Mesangial cell (primary cell): ENCODE data around the gene SPECC1. TPM values are rescaled to one million over a fixed set of nuclear protein-coding genes. Genes with fewer than 3 reads are reported as not detected.

Experiments used
- total RNA-seq: library from RNA; depleted of rRNA; stranded (reverse); fragments of >200 nt; gene quantifications from 2 replicates; pipeline ENCODE4 v1.2.3, GENCODE V29; 2015

The SPECC1 gene, protein sequence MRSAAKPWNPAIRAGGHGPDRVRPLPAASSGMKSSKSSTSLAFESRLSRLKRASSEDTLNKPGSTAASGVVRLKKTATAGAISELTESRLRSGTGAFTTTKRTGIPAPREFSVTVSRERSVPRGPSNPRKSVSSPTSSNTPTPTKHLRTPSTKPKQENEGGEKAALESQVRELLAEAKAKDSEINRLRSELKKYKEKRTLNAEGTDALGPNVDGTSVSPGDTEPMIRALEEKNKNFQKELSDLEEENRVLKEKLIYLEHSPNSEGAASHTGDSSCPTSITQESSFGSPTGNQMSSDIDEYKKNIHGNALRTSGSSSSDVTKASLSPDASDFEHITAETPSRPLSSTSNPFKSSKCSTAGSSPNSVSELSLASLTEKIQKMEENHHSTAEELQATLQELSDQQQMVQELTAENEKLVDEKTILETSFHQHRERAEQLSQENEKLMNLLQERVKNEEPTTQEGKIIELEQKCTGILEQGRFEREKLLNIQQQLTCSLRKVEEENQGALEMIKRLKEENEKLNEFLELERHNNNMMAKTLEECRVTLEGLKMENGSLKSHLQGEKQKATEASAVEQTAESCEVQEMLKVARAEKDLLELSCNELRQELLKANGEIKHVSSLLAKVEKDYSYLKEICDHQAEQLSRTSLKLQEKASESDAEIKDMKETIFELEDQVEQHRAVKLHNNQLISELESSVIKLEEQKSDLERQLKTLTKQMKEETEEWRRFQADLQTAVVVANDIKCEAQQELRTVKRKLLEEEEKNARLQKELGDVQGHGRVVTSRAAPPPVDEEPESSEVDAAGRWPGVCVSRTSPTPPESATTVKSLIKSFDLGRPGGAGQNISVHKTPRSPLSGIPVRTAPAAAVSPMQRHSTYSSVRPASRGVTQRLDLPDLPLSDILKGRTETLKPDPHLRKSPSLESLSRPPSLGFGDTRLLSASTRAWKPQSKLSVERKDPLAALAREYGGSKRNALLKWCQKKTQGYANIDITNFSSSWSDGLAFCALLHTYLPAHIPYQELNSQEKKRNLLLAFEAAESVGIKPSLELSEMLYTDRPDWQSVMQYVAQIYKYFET
- total RNA-seq, result 30.3 and 66.7 TPM in 2 replicates

DNA sequence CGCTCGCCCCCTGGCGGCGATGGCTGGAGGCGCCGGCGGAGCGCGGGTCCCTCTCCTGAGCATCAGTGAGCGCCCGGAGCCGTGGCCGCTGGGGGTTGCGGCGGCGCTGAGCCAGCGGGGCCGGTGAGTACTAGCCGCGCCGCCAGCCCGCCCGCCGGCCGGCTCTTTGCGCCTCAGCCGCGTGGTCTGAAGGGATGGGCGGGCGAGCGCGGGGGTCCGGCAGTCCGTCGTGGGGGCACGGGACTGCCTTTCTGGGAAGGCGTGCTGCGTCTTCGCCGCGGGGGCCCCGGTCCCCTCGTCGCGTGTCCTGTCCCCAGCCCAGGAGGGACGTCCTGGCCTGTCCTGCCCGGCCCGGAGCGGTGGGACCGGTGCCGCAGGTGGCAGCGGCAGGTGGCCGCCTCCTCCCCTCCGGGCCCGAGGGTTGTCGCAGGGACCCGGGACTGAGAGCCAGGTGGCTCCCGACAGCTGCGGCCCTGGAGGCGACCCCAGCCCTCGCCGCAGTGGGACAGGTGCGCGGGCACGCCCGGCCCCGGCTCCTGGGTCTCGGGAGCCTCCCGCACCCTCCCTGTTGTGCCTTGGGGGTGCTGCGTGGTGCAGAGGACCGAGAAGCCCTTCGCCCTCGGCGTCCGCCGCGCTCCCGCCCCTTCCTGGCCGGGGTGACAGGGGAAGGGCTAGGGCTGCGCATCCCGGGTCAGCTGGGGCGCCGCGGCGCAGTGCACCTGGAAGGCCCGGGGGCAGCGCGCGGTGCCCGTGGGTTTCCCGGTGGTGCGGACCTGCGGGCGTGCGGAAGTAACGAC is at the start of gene SPECC1:
SPECC1 (plus strand) TSS at position 58 of the 797 bp plus-strand sequence. CDS start 87,293 bp downstream, outside the sequence.

GRCh38 chr17:19977293-19978208 is 31.6 kb upstream of the SPECC1 start, which contains the start of gene AKAP10:
Gene AKAP10 (minus strand): TSS chr17:19977828. CDS start chr17:19977679, 149 bp downstream.

Other genes starting within 250 kb of the SPECC1 start
- 11.9 and 28.1 TPM in 2 replicates for gene ULK2, start 141.4 kb upstream of the SPECC1 start, total RNA-seq
- gene AKAP10, start 31.5 kb upstream of the SPECC1 start, total RNA-seq, result 10.6 and 15.1 TPM in 2 replicates